ENCODE measurements around the gene DTNBP1.

DTNBP1 gene

DNA sequence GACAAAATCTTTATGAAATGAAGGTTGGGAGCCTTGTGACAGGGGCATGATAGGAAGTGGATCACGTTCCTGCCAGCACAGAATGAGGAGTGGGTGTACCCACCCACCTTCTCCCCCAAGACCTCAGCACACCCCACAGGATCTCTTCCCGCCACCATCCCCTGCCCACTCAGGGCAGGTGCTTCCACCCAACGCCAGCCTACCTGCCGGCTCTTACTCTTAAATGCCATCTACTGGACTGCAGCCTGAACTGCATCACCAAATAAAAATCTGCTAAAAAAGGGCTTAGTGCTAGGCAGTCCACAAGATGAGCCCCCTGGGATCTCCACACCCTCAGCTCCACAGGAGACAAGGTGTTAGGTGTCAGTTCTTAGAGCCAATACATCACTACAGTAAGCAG lies 20.6 kb downstream of the DTNBP1 start:
- TF ChIP-seq FOXP2 (optimal IDR thresholded peaks at IDR 0.05; ENCODE audit: borderline replicate concordance, extremely low read depth, extremely low read length, insufficient read depth) (no peak), POLR2AphosphoS5 (IDR thresholded peaks at IDR 0.05; ENCODE audit: low read depth, low read length) (no peak), TAF1 (IDR thresholded peaks at IDR 0.05; ENCODE audit: borderline replicate concordance, insufficient read depth, low read length) (no peak), SIN3A (IDR thresholded peaks at IDR 0.05; ENCODE audit: borderline replicate concordance, insufficient read depth, low read length) (no peak)
- TF ChIP-seq, protein P1, sequence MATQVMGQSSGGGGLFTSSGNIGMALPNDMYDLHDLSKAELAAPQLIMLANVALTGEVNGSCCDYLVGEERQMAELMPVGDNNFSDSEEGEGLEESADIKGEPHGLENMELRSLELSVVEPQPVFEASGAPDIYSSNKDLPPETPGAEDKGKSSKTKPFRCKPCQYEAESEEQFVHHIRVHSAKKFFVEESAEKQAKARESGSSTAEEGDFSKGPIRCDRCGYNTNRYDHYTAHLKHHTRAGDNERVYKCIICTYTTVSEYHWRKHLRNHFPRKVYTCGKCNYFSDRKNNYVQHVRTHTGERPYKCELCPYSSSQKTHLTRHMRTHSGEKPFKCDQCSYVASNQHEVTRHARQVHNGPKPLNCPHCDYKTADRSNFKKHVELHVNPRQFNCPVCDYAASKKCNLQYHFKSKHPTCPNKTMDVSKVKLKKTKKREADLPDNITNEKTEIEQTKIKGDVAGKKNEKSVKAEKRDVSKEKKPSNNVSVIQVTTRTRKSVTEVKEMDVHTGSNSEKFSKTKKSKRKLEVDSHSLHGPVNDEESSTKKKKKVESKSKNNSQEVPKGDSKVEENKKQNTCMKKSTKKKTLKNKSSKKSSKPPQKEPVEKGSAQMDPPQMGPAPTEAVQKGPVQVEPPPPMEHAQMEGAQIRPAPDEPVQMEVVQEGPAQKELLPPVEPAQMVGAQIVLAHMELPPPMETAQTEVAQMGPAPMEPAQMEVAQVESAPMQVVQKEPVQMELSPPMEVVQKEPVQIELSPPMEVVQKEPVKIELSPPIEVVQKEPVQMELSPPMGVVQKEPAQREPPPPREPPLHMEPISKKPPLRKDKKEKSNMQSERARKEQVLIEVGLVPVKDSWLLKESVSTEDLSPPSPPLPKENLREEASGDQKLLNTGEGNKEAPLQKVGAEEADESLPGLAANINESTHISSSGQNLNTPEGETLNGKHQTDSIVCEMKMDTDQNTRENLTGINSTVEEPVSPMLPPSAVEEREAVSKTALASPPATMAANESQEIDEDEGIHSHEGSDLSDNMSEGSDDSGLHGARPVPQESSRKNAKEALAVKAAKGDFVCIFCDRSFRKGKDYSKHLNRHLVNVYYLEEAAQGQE (IDR thresholded peaks at IDR 0.05; ENCODE audit: insufficient read depth in 1 of 2, low read depth in 2 of 2, low read length in 2 of 2) = no peak

DNA sequence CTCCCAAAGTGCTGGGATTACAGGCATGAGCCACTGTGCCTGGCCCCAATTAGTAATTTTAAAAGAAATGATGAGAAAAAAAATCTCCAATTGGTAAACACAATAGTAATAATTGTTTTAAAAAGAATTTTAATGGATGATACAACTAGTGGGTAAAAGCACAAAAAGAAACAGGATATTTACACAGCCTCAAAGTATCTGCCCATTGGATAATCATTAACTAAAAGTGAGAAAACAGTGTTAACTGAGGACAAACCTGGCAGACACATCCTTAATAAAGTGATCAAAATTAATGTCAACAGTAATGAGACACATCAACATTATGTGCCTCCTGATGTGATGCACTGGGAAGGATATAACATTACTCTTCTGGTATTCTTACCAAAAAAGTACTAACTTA lies 24.5 kb downstream of the DTNBP1 start:
- TF ChIP-seq FOXP2 (optimal IDR thresholded peaks at IDR 0.05; ENCODE audit: borderline replicate concordance, extremely low read depth, extremely low read length, insufficient read depth) = no peak
- TF ChIP-seq, protein P1 (IDR thresholded peaks at IDR 0.05; ENCODE audit: insufficient read depth in 1 of 2, low read depth in 2 of 2, low read length in 2 of 2) = no peak
- no peak for TF ChIP-seq TAF1 (IDR thresholded peaks at IDR 0.05; ENCODE audit: borderline replicate concordance, insufficient read depth, low read length)
- no peak for TF ChIP-seq POLR2AphosphoS5 (IDR thresholded peaks at IDR 0.05; ENCODE audit: low read depth, low read length)
- TF ChIP-seq SIN3A (IDR thresholded peaks at IDR 0.05; ENCODE audit: borderline replicate concordance, insufficient read depth, low read length) = no peak

DNA sequence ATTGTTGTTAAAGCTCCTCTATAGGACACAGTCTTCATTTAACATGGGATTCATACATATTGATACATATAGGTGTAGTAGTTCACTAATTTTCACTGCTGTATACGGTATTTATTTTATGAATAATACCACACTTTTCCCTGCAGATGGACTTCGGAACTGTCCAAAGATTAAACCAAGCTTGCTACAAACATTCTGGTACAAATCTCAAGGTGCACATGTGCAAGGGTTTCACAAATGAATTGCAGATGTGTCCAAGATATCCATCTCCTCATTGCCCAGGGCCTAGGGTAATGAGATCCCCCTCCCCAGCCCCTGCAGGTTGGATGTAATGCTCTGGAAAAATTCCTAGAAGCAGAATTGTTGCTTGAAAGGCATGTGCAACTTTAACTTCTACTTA lies 31.4 kb downstream of the DTNBP1 start:
- TF ChIP-seq FOXP2 (optimal IDR thresholded peaks at IDR 0.05; ENCODE audit: borderline replicate concordance, extremely low read depth, extremely low read length, insufficient read depth) (no peak), POLR2AphosphoS5 (IDR thresholded peaks at IDR 0.05; ENCODE audit: low read depth, low read length) (no peak), TAF1 (IDR thresholded peaks at IDR 0.05; ENCODE audit: borderline replicate concordance, insufficient read depth, low read length) (no peak), SIN3A (IDR thresholded peaks at IDR 0.05; ENCODE audit: borderline replicate concordance, insufficient read depth, low read length) (no peak)
- TF ChIP-seq, protein P1 (IDR thresholded peaks at IDR 0.05; ENCODE audit: insufficient read depth in 1 of 2, low read depth in 2 of 2, low read length in 2 of 2) = no peak

DNA sequence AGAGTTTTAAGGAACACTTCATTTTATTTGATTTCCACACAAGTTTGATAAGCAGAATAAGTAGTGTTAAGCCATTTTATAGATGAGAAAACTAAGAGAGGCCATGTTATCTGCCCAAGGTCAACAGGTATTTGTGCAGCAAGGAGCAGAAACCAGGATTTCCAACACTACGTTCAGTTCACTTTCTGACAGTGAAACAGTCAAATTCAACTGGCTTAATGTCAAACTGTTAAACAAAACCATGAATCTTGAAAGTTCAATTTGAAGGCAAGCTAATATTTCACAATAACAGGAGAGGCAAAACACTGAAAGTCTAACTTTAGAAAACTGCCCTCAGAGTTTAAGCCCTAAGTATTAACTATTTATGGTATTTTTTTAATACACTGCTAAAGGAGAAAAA lies 32.6 kb downstream of the DTNBP1 start:
- TF ChIP-seq, protein P1 (IDR thresholded peaks at IDR 0.05; ENCODE audit: insufficient read depth in 1 of 2, low read depth in 2 of 2, low read length in 2 of 2) = no peak
- TF ChIP-seq FOXP2 (optimal IDR thresholded peaks at IDR 0.05; ENCODE audit: borderline replicate concordance, extremely low read depth, extremely low read length, insufficient read depth) = no peak
- no peak for TF ChIP-seq TAF1 (IDR thresholded peaks at IDR 0.05; ENCODE audit: borderline replicate concordance, insufficient read depth, low read length)
- no peak for TF ChIP-seq SIN3A (IDR thresholded peaks at IDR 0.05; ENCODE audit: borderline replicate concordance, insufficient read depth, low read length)
- TF ChIP-seq POLR2AphosphoS5 (IDR thresholded peaks at IDR 0.05; ENCODE audit: low read depth, low read length) = no peak

DNA sequence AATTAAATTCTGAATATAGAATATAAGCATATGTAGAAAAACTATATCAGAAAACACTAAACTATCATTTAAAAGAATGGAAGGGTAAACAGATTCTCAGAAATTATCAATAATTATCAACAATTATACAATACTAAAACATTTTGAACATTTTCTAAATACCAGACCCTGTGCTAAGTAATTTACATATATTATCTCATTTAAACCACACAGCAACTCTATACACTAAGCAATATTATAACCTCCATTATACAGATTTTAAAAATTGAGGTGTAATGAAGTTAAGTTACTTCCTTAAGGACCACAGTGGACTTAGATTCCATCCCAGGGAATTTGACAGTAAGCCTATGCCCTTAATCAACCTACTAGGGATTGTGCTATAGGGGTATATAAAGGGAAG lies 33.3 kb downstream of the DTNBP1 start:
- no peak for TF ChIP-seq TAF1 (IDR thresholded peaks at IDR 0.05; ENCODE audit: borderline replicate concordance, insufficient read depth, low read length)
- no peak for TF ChIP-seq FOXP2 (optimal IDR thresholded peaks at IDR 0.05; ENCODE audit: borderline replicate concordance, extremely low read depth, extremely low read length, insufficient read depth)
- TF ChIP-seq, protein P1 (IDR thresholded peaks at IDR 0.05; ENCODE audit: insufficient read depth in 1 of 2, low read depth in 2 of 2, low read length in 2 of 2) = no peak
- no peak for TF ChIP-seq SIN3A (IDR thresholded peaks at IDR 0.05; ENCODE audit: borderline replicate concordance, insufficient read depth, low read length)
- no peak for TF ChIP-seq POLR2AphosphoS5 (IDR thresholded peaks at IDR 0.05; ENCODE audit: low read depth, low read length)

Data from PFSK-1 (cell line).